ENCODE results near the gene FITM1. TPM values are rescaled to one million over a fixed set of nuclear protein-coding genes. Genes with fewer than 3 reads are reported as not detected.

FITM1 gene
- total and polyA plus RNA-seq, 8 donors: 0.68 to 1.5 (median 0.99) TPM

- Histone ChIP-seq H3K27ac (no peak overlapping the region), H3K4me3 (no peak overlapping the region), H3K36me3 (peaks cover 0 to 70% of the 10 kb centered on the region in 2 donors), H3K4me1 (peaks cover 9 to 31% of the 10 kb centered on the region in 2 donors), H3K9me3 (no peaks in the 10 kb centered on the region), H3K27me3 (no peaks in the 10 kb centered on the region)
- intact Hi-C loops (cut with DNase I): no loop called here
- ATAC-seq (no peak), DNase-seq (no peak)
- TF ChIP-seq, protein P1, sequence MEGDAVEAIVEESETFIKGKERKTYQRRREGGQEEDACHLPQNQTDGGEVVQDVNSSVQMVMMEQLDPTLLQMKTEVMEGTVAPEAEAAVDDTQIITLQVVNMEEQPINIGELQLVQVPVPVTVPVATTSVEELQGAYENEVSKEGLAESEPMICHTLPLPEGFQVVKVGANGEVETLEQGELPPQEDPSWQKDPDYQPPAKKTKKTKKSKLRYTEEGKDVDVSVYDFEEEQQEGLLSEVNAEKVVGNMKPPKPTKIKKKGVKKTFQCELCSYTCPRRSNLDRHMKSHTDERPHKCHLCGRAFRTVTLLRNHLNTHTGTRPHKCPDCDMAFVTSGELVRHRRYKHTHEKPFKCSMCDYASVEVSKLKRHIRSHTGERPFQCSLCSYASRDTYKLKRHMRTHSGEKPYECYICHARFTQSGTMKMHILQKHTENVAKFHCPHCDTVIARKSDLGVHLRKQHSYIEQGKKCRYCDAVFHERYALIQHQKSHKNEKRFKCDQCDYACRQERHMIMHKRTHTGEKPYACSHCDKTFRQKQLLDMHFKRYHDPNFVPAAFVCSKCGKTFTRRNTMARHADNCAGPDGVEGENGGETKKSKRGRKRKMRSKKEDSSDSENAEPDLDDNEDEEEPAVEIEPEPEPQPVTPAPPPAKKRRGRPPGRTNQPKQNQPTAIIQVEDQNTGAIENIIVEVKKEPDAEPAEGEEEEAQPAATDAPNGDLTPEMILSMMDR (IDR thresholded peaks at IDR 0.05): no peak
Observed at GRCh38 chr14:24150567-24150966, 20.1 kb downstream of the FITM1 start.

DNA sequence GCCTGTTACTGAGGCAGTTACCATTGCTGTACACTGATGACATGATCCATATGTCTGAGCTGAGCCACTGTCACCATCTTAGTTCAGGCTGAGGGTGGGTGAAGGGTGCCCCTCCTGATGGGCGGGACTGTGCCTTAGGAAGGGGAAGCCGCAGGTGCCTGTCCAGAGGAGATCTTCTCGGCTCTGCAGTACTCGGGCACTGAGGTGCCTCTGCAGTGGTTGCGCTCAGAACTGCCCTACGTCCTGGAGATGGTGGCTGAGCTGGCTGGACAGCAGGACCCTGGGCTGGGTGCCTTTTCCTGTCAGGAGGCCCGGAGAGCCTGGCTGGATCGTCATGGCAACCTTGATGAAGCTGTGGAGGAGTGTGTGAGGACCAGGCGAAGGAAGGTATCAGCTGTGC is 20.5 kb downstream of the FITM1 start:
- no peak overlapping the region for H3K4me3 ChIP-seq
- ATAC-seq: no peak
- TF ChIP-seq, protein P1 (IDR thresholded peaks at IDR 0.05): no peak
- H3K36me3 ChIP-seq: peaks cover 0 to 74% of the 10 kb centered on the region in 2 donors
- H3K27ac ChIP-seq: no peak overlapping the region
- no peaks in the 10 kb centered on the region for H3K27me3 ChIP-seq
- no peaks in the 10 kb centered on the region for H3K9me3 ChIP-seq
- no peak for DNase-seq
- intact Hi-C loops (cut with DNase I): no loop called here
- peaks cover 6 to 27% of the 10 kb centered on the region in 2 donors for H3K4me1 ChIP-seq

DNA sequence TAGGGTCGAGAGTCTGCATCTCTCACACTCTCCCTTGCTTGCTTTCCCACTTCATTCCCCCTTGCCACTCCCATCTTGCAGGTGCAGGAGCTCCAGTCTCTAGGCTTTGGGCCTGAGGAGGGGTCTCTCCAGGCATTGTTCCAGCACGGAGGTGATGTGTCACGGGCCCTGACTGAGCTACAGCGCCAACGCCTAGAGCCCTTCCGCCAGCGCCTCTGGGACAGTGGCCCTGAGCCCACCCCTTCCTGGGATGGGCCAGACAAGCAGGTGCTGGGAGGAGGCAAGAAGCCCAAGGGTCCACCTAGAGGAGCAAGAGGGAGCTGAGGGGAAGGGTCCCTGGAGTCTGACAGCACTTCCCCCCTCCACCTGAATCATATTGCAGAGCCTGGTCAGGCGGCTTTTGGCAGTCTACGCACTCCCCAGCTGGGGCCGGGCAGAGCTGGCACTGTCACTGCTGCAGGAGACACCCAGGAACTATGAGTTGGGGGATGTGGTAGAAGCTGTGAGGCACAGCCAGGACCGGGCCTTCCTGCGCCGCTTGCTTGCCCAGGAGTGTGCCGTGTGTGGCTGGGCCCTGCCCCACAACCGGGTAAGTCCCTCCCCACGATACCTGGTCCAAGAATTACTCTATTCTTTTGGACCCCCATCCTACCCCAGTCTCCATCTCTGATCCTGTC is 21.1 kb downstream of the FITM1 start:
- ATAC-seq (no peak), DNase-seq (no peak)
- intact Hi-C loops (cut with DNase I): no loop called here
- Histone ChIP-seq H3K27ac (no peak overlapping the region), H3K4me1 (peaks cover 6 to 25% of the 10 kb centered on the region in 2 donors), H3K36me3 (peaks cover 0 to 79% of the 10 kb centered on the region in 2 donors), H3K27me3 (no peaks in the 10 kb centered on the region), H3K9me3 (no peaks in the 10 kb centered on the region), H3K4me3 (no peak overlapping the region)
- TF ChIP-seq, protein P1 (IDR thresholded peaks at IDR 0.05): no peak

- H3K4me1 ChIP-seq: peaks cover 0 to 2% of the 10 kb centered on the region in 2 donors
- no peak for ATAC-seq
- TF ChIP-seq, protein P1 (IDR thresholded peaks at IDR 0.05): no peak
- no peak overlapping the region for H3K4me3 ChIP-seq
- H3K27me3 ChIP-seq: no peaks in the 10 kb centered on the region
- intact Hi-C loops (cut with DNase I): no loop called here
- DNase-seq: no peak
- H3K27ac ChIP-seq: no peak overlapping the region
- no peaks in the 10 kb centered on the region for H3K9me3 ChIP-seq
- H3K36me3 ChIP-seq: peaks cover 0 to 99% of the 10 kb centered on the region in 2 donors
Observed at GRCh38 chr14:24155100-24155499, 24.6 kb downstream of the FITM1 start.

- no peak for DNase-seq
- intact Hi-C loops (cut with DNase I): no loop called here
- no peak overlapping the region for H3K4me3 ChIP-seq
- H3K4me1 ChIP-seq: peaks cover under 1 to 10% of the 10 kb centered on the region in 2 donors
- TF ChIP-seq, protein P1 (IDR thresholded peaks at IDR 0.05): no peak
- no peaks in the 10 kb centered on the region for H3K9me3 ChIP-seq
- H3K27me3 ChIP-seq: no peaks in the 10 kb centered on the region
- ATAC-seq: no peak
- peaks cover 0 to 88% of the 10 kb centered on the region in 2 donors for H3K36me3 ChIP-seq
- no peak overlapping the region for H3K27ac ChIP-seq
Observed at GRCh38 chr14:24156840-24157239, 26.4 kb downstream of the FITM1 start.
